HUDEP-2 (cell line): ENCODE data around the gene APIP.
A peak's percentile ranks its signal among the peaks of the same experiment; 100 is the strongest.

Experiments used
- DNase-seq, 76 experiments: peaks; one replicate each; lab custom pipeline; 2025; ENCODE audit not compliant: unreplicated experiment in 76 of 76; lab: John Stamatoyannopoulos, UW

APIP gene

DNA sequence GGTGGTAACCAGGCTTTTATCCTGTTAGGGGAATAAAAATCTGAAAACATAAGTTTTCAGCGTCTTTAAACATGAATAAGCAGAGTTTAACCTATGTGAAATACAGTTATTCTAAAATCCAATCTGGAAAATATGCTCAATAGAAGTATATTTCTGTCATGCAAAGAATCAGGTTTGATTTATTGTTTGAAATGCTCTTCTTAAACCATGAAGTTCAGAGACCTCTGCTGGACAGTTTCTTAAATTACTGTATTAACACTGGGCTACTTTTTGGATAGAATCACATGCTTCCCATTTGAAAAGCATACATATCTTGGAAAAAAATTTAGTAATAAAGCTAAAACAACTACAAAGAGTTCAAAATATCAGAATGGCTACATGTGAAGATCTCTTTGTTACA is 25.4 kb downstream of the APIP start:
- peak in 13 of 76 experiments; percentile 1 to 44 (median 8) for DNase-seq

DNA sequence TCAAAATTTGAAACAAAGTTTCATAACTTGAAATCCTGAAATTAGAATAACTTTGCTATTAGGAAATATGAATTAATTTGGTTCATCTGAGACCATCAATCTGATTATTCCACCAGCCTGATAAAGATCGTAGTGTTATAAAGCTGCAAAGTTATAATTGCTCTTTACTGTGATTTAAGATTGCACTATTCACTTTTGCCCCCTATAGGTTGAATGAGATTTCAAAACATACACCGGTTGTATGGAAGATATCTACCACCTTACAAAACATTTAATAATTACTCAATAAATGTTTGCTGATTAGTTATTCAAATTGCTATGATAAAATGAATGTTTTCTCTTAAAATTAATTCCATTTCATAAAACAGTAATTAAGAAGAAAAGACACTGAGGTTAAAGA is 26.1 kb downstream of the APIP start:
- no peak for DNase-seq

DNA sequence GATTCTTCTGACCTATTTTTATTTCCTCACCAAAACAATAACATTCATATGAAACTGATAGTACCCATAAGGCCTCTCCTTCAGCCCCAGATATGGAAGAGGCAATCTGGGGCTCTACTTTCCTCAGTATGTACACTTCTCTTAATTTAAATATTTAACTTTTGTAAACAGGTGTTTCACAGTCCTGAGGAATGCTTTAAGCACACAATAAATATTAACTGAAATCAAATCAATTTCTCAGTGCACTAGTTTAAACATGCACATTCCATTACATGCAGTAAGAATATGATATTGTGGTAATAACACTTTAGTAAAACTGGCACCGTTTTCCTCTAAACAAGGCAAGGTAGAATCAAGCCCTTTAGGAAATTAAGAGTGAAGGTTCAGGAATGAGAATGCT is 28.9 kb downstream of the APIP start:
- DNase-seq, result no peak

DNA sequence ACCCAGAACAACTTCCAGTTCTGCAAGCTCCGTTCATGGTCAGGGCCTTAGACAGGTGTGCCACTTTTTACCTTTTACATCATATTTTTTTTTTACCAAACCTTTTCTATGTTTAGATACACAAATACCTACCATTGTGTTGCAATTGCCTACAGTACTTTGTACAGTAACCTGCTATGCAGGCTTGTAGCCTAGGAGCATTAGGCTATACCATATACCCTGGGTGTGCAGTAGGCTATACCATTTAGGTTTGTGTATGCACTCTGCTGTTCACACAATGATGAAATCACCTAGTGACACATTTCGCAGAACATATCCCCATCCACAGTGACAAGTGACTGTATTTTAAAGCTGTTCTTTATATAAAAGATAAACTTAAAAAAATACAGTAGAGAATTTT is 29.6 kb downstream of the APIP start:
- no peak for DNase-seq

DNA sequence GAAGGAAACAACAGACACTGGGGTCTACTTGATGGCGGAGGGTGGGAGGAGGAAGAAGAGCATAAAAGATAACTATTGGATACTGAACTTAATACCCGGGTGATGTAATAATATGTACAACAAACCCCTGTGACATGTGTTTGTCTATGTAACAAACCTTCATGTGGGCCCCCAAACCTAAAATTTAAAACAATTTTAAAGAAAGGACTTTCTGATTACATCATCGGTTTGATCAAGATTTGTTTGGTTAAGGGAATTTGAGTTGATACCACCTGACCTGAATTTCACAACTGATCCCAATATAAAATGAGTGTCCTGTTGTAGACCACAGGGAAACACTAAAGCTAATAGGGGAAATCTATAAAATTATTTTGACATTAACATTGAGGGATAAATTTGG is 34.3 kb downstream of the APIP start:
- DNase-seq, result no peak

DNA sequence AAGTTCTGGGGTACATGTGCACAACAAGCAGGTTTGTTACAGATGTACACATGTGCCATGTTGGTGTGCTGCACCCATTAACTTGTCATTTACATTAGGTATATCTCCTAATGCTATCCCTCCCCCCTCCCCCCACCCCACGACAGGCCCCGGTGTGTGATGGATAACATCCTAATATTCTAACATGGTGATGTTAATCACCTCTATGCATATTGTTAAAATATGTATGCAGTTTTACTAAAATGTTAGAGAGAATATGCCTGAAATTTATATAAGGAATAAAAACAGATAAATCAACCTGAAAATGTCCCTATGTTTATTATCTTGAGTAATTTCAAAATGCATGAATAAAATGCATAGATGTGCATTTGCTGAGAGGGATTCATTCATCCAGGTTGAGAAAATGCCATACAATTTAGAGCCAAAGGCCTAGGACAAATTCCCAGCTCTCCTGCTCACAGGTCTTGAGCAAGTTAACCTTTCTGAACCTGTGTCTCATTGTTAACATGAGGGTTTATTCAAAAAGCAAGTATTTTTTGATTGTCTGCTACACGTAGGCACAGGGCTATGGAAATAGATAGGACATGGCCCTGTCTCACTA is 38.7 kb downstream of the APIP start:
- DNase-seq, result no peak

DNA sequence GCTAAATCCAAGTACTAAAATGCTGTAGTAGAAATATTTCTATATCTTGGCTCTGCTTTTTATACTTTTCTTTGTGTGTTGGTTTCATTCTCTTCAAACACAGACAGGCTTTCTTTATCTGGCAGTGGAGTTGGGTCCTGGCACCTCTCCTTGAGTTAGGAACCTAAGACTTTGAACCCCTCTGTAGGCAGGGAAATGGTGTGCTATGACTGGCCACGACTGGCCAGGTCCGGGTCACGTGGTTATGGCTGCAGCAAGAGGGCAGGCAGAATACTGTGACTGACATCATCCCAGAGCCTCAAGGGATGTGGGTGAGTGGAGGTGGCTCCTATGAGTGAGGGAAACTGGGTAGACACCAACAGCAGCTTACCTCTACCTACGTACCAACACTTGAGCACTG is 42.0 kb downstream of the APIP start:
- no peak for DNase-seq

DNA sequence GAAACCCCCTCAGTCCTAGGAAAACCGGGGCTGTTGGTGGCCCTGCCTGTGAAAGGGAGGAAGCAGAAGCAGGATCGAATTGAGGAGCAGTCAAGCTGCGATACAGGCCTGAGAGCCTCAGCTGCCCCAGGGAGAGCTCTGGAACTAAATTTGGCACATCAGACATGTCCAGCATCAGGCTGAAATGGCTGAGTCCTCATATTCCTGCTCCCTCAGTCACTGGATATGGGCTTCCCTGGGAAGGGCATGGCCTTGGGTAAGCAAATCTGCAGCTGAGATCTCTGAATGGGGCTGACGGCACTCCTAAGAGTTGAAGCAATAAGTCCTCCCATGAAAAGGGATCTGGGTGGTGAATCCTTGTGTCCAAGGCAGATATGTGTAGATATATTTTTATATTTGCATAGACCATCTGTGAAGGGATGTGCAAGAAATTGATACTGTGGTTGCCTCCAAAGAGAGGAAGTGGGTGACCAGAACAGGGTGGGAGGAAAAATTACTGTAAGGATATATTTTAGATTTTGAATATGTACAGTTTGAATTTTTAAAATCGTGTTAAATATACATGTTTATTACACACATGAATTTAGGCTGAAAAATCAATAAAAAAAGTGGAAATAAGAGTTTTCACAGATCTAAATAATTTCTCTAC is 45.5 kb downstream of the APIP start:
- no peak for DNase-seq

DNA sequence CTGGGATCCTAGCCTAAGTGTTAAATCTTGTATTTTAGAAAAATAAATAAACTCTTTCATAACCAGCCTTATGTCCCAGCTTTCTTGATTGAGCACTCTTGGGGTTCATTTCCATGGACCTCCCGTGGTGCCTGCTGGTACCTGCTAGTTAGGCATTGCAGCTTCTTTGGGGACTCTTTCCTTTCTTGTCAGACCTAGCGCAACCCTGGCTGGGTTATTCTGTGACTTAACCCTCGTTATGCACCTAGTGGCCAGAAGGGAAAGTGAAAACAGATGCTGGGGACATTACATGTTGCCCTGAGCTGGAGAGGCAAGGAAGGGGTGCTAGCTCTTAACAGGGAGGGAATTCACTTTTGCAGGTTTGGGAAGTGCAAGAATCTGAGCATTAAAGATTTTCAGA is 46.8 kb downstream of the APIP start:
- peak in 1 of 76 experiments; percentile 2 for DNase-seq

DNA sequence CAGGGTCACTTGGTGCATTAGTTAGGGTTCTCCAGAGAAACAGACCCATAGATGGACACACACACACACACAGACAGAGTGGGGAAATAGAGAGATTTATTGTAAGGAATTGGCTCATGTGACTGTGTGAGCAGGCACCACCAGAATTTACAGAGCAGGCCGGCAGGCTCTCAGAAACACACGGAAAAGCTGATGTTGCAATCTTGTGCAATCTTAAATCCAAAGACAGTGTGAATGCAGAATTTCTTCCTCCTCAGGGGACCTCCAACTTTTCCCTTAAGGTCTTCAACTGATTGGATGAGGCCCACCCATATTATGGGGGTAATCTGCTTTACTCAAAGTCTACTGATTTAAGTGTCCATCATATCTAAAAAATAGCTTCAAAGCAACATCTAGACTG is 49.8 kb downstream of the APIP start:
- no peak for DNase-seq

DNA sequence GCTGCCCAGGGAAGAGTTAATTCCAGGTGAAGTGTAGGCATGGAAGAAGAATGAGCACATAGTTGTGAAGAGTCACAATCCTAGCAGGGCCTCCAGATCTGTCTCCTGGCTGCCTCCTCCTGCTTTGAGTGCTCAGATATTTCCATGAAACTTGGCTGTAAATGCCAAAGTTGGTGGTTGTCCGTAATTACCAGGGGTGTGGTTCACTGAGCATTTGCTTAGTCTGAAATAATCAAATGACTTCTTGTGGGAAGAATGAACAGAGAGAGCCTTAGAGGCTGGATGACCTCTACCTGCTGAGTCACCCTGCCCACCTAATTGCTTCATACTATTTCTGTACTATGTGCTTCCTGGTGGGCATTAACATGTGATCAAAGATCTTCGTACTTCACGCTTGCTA is 50.9 kb downstream of the APIP start:
- no peak for DNase-seq

DNA sequence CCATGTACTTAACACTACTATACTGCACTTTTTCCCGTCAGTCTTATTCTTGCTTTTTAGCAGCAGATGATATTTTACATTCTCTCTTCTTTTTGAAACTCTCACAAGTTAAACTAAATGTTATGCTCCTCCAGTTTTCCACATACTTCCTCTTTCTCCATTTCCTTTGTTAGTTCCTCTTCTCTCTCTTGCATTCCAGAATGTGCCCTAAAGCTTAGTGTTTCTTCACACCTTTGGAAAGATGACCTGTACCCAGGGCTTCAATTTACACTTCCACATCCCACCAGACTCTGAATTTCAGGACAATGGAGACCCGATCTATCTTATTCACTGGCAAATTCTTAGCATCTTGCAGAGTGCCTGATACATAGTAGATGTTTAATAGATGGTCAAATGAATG is 51.8 kb downstream of the APIP start:
- DNase-seq, result no peak

DNA sequence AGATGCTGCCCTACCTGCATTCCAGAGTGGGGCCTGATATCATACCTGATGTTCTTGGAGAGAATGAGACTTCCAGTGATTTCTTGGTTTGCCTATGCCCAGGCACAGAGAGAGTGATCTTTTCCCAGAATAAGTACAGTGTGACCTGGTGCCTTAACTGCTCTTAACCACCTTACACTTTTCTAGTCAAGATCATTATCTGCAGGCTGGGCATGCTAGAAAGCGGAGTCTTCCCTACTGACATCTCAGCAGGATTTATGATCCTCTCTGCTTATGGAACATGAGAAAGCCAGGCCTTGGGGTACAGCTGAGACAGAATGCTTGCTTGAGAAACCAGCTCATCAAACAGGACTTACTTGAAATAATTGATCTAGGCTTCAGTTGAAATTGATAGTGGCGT is 53.1 kb downstream of the APIP start:
- DNase-seq, result no peak

DNA sequence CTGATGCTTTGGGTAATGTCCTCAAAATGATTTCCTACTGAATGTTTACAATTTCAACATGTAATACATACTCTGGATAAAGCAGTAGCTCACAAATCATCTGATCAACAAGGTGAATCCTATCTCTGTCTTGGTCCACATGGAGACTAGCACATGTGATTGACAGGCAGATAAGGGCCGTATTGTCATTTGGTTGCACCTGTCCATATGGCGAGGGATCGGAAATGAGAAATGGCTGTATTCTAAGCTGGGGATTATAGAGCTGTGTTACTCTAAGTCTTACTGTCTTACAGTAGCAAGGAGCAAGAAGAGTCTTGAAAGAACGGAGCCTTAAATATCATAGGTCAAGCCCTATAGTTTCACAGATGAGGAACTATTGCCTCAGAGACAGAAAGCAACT is 55.7 kb downstream of the APIP start:
- no peak for DNase-seq

DNA sequence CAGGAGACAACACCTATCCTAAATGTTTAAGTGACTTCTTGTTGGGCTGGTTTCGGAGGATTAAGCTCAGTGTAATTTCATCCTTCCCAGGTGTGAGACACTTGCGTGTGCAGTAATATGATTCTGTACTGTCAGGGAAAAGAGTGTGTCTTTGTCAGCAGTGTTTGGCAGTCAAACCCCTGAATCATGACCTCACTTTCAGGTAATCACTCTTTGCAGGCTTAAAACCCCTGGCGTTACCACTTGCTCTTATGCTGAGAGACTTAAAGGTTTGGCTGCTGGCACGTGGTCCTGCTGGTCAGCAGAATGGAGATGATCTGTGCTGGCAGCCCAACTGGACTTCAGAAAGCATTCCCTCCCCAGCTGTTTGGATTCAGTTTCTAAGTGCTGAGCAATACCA is 56.1 kb downstream of the APIP start:
- DNase-seq, result no peak

DNA sequence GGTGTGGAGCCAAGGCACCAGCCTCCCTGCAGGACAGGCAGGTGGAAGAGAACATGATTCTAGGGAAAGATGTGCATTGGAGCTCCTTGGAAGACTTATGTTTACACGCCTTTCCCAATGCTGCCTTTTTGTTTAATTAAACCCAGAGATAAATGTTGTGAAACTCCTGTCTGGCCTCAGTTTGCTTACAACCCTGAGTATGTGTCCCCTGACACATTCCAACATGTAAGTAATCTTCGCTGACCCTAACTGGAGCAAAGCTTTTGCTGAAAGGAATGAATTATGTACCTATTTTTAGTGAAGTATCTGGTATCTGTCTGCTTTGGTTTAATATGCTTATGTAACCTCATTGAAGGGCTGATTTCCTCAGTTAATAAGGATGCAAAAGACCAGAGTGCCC is 56.7 kb downstream of the APIP start:
- DNase-seq, result no peak

DNA sequence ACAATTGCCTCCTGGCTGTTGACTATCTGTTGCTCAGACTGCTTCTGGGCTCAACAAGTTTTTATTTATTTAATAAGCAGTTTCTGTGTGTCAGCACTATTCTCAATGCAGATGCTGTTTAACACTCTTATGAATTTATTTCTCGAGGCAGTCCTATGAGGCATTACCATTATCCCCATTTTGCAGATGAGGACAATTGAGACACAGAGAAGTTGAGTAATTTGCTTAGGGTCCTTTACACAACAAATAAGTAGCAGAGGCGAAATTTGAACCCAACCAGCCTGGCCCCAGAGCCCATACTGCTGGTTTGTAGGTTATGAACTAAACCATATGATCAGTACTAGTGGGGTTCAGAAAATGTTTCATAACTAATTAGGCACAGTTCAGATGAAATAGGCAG is 58.7 kb downstream of the APIP start:
- no peak for DNase-seq

DNA sequence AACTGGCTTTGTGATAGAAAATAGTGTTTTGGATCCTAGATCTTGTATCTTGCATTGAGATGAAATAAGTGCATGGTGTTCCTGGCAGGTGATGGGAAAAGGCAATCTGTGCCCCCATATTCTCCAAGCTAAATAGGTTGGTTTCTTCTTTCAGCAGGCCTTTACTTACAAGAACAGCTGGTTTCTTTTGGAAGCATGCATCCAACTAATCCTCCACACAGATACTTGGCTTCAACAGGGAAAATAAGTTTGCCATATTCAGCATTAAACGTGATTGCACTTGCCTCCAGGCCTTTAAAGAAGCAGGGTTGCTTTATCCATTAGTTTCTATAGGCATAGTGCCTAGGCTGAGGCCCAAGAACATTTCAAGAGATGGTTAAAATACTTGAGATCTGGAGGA is 59.9 kb downstream of the APIP start:
- no peak for DNase-seq

DNA sequence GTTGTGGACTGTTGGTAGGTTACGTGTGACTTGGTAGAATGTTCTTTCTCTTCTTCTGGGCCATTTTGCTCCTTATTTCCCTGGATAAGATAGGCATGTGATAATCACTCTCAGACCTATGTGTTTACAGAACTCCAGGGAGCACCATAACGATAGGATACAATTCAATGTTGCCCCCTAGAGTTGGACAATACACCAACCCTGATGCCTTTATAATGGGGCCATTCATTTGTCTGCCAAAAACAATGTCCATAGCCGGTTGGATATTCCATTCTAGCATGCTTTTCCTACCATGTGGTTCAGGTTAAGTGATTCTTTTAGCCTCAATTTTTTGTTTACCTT is 60.5 kb downstream of the APIP start:
- DNase-seq, result peak in 1 of 76 experiments; percentile 11

DNA sequence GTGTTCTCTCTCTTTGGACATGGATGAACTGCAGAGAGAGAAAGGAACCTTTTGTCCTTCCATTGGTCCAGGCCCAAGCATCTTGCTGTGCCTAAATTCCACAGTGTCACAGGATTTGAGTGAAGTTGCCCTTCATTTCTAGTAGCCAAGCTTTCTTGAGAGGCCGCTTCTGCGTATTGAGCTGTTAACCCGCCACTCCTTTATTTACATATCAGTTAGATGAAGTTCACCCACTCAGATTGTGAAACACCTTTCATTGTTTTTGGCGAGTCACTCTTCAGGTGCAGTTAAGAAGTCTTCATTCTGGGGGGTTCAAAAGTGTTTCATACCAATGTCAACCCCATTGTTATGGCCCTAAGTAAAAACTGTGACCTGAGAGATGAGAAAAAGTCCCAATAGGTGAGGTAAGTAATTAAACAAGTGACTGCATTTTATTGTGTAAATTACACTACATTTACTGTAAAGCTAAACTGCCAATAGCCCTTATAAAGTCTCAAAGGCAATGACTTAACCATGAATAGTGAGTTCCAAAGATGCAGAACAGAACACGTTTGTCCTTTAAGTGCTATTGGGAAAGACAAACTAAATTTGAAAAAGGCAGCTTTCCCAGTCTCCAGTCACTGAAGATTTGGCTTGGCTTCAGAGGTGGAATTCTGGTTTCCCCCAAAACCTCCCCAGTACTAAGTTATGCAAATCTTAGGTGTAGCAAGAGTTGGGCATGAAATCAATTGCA is 61.0 kb downstream of the APIP start:
- no peak for DNase-seq

DNA sequence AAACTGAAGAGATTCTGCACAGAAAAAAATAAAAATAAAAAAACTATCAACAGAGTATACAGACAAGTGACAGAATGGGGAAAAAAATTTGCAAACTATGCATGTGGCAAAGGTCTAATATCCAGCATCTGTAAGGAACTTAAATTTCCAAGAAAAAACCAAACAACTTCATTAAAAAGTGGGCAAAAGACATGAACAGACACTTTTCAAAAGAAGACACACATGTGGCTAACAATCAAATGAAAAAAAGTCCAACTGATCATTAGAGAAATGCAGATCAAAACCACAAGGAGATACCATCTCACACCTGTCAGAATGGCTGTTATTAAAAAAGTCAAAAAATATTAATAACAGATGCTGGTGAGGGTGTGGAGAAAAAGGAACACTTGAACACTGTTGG is 64.3 kb downstream of the APIP start:
- no peak for DNase-seq

DNA sequence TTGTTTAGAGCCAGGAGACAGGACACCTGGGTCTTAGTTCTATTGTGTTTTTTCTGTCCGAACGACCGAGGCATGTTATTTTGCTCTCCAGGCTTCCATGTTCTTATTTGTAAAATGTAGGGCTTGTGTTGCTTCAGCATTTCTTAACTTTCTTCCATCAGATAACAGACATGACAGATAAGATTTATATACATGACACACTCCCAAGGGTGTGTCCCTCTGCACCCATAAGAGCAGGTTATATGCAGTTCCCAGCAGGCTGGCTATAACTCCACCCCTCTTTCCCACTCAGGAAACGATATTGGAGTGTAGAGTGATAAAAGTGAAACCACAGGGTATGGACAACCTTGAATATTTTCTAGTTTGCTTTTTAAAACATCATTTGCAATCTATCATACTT is 65.8 kb downstream of the APIP start:
- no peak for DNase-seq
